ENCODE data around the gene PDGFA.

Gene PDGFA

DNA sequence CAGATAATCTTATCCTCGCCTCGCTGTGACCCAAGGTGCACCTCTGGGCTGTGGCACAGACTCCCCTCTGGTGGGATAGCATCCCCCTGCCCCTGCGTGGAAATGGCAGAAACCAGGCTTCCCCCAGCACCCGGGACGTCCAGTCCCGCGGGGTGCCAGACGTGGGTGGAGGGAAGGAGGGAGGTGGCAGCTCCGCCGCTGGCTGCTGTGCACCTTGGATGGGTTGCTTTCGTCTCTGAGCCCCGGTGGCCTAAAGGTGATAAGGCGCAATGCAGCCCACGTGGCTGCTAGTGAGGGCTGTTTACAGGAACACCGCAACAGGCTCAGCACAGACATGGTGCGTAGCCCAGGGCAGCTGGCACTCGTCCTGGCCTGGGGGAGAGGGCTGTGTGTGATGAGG is 13.6 kb upstream of the PDGFA start:
- no peak for DNase-seq (ENCODE audit: low spot score)
- TF ChIP-seq, protein P1, sequence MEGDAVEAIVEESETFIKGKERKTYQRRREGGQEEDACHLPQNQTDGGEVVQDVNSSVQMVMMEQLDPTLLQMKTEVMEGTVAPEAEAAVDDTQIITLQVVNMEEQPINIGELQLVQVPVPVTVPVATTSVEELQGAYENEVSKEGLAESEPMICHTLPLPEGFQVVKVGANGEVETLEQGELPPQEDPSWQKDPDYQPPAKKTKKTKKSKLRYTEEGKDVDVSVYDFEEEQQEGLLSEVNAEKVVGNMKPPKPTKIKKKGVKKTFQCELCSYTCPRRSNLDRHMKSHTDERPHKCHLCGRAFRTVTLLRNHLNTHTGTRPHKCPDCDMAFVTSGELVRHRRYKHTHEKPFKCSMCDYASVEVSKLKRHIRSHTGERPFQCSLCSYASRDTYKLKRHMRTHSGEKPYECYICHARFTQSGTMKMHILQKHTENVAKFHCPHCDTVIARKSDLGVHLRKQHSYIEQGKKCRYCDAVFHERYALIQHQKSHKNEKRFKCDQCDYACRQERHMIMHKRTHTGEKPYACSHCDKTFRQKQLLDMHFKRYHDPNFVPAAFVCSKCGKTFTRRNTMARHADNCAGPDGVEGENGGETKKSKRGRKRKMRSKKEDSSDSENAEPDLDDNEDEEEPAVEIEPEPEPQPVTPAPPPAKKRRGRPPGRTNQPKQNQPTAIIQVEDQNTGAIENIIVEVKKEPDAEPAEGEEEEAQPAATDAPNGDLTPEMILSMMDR (IDR thresholded peaks at IDR 0.05): no peak
- no peak overlapping the region for H3K27ac ChIP-seq
- no peak overlapping the region for H3K4me3 ChIP-seq

DNA sequence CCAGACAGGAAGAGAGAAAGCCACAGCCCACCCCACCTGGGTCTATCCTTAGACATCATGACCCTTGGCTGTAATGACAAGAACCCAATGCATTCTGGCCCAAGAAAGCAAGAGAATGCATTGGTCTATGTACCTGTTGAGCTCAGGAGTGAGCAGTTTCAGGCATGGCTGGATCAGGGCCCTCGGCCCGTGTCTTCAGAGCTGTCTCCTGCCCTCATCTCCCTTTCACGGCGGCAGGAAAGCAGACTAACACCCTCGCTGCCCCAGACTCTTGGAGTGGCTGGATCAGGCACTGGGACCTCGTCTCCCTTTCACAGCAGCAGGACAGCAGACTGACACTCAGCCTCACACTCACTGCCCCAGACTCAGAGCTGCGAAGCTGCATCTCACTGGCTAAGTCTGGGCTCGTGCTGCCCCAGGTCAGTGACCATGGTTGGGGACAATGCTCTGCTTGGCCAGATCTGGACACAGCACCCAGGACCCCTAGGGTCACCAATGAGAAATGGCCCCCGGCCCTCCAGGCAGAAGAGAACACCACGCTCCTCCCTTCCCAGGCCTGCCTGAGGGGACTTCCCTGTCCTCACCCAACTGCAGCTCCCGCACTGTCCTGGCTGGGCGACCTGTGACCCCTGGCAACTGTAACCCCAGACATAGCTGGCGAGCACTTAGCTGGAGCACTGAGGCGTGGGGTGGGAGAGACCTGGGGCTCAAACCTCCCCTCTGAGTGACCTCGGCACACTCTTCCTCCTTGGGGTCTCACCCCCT is 12.9 kb upstream of the PDGFA start:
- Histone ChIP-seq H3K27ac (no peak overlapping the region), H3K4me3 (no peak overlapping the region)
- no peak for DNase-seq (ENCODE audit: low spot score)
- TF ChIP-seq, protein P1 (IDR thresholded peaks at IDR 0.05): no peak

DNA sequence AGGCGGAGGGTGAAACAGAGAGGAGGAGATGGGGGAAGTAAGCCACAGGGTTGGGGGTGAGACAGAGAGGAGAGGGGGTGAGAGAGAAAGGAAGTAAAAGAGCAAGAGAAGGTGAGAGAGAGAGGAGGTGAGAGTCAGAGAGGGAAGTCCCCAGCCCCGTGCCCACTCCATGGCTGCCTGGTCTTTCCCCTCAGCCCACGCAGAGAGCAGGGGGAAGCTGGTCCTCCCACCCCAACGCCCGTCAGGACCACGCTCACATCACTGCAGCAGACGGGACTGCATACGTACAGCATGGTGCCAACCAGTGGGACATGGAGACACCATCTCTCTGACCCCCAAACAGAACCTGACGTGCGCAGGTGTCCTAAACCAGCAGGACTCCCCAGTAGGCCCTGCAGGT is 12.1 kb upstream of the PDGFA start:
- TF ChIP-seq, protein P1 (IDR thresholded peaks at IDR 0.05): no peak
- Histone ChIP-seq H3K4me3 (no peak overlapping the region), H3K27ac (no peak overlapping the region)
- DNase-seq (ENCODE audit: low spot score): no peak

DNA sequence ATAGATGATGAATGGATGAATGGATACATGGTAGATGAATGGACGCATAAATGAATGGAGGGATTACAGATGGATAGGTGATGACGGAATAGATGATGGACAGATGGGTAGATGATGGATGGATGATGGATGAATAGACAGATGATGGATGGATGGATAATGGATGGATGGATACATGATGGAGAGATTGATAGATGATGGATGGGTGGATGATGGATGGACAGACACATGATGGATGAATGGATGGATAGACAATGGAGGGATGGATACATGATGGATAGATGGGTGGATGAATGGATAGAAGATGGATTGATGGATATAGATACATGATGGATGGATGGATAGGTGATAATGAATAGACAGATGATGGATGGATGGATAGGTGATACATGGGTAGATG is 8.8 kb upstream of the PDGFA start:
- TF ChIP-seq, protein P1 (IDR thresholded peaks at IDR 0.05): no peak
- no peak overlapping the region for H3K4me3 ChIP-seq
- no peak overlapping the region for H3K27ac ChIP-seq

DNA sequence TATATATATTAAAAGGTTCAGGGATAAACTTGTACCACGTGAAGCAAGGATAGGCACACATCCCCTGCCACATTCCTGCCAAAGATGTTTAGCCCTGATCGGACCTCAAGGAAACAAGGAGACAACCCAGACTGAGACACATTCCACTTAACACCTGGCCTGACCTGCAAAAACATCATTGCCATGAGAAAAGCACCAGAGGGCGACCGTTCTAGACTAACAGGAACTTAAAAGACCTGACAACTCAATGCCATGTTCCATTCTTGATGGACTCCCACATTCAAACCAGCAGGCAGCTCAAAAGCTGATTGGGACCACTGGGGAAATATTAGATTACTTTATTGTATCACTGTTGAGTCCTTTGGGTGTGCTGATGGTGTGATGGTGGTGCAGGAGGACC is 8.1 kb upstream of the PDGFA start:
- Histone ChIP-seq H3K27ac (no peak overlapping the region), H3K4me3 (no peak overlapping the region)
- TF ChIP-seq, protein P1 (IDR thresholded peaks at IDR 0.05): no peak
- no peak for DNase-seq (ENCODE audit: low spot score)

More for the DNA sequence above, 8.8 kb upstream of the PDGFA start:
- no peak for DNase-seq (ENCODE audit: low spot score)

DNA sequence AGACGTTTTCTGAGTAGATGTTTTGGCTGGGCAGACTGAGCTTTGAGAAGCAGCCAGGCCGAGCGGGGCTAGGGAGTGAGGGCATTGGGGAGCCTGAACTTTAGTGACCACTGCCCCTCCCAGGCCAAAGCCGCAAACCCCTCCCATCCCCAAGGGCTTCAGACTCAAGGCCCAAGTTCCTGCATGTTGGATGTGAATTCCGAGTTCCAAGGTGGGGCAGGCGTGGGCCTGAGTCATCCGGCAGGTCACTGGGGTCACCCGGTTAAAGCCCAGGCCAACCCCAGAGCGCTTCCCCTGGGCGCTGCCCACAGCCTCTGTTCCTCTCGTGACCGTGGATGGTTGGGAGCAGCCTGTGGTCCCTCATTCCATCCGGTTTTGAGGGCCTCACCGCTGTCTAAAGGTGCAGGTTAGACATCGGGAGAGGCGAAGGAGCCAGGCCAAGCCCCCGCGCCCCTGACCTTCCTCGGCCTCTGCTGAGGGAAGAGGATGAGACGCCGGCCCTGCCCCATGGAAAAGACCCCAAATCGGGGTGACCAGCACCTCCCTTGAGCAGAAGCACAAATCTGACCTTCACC is 6.9 kb upstream of the PDGFA start:
- no peak overlapping the region for H3K4me3 ChIP-seq
- DNase-seq (ENCODE audit: low spot score): no peak
- TF ChIP-seq, protein P1 (IDR thresholded peaks at IDR 0.05): no peak
- no peak overlapping the region for H3K27ac ChIP-seq

DNA sequence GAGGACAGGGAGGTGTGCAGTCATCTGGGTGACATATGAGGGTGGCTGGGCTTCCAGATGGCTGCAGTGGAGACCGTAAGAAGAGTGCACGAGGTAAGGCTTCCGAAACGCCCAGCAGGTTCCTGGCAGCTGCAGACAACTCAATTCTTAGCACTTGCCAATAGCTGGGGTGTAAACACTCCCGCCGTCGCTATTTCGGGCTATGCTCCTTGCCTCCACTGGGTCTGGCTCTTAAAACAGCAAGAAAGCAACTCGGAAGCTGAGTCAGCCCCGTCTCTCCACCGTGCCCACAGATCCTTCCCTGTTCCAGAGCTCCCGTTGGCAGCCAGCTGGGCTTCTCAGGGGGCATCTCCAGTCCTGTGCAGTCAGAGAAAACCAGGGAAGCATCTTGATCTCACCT is 6.1 kb upstream of the PDGFA start:
- H3K27ac ChIP-seq: peak overlapping the region in 1 of 2 donors; percentile 35
- H3K4me3 ChIP-seq: no peak overlapping the region
- TF ChIP-seq, protein P1 (IDR thresholded peaks at IDR 0.05): no peak
- DNase-seq (ENCODE audit: low spot score): no peak
